Dedifferentiated amniotic fluid mesenchymal stem cell (primary cell): ENCODE measurements around the gene NOB1.
A peak's percentile ranks its signal among the peaks of the same experiment; 100 is the strongest.
"Not testable (repeated sequence)": the region's sequence is repeated elsewhere in the genome, so short reads cannot be mapped to it uniquely, and the experiment has no call there.

Source experiments
- DNase-seq: peaks from one replicate; pipeline ENCODE4 v3.0.0-alpha.2; 2016; ENCODE audit errors: extremely low spot score

NOB1 gene

GRCh38 chr16:69754469-69755310, at the start of gene NOB1:
Gene NOB1 (minus strand): TSS chr16:69754926. CDS start chr16:69754910, 16 bp downstream.
- peak; percentile 94 for DNase-seq

DNA sequence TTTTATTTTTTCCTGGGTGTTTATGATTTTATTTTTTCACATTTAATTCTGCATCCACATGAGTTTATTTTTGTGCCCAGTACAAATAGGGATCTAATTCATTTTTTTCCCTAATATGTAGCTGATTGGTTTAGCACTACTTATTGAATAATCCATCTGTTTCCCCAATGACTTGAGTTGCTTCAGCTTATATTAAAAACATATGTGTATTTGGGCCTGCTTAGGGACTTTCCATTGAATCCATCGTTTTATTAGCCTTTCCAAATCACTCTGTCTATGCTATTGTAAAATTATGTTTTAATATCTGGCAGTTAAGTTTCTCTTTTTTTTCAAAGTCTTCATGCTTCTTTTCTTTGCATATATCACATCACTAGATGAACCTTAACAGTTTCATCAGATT, 49.6 kb upstream of the NOB1 start:
- no peak for DNase-seq

GRCh38 chr16:69799611-69800031, 44.9 kb upstream of the NOB1 start:
- no peak for DNase-seq

DNA sequence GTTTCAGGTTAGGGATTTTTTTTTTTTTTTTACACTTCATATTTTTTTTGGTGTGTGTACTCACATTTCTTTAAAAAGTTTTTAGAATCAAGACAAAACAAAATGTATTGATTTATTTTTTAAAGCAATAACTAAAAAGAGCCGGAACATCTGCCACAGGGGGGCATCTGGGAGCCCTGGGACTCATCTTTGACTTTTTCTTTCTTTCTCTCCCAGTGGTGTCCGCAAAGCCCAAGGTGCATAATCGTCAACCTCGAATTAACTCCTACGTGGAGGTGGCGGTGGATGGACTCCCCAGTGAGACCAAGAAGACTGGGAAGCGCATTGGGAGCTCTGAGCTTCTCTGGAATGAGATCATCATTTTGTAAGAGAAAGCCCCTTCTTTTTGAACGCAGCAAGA, 43.7 kb upstream of the NOB1 start:
- no peak for DNase-seq

GRCh38 chr16:69796285-69797118, 41.8 kb upstream of the NOB1 start:
- peak; percentile 48 for DNase-seq

- no peak for DNase-seq
These were observed 39.8 kb upstream of the NOB1 start for GRCh38 chr16:69794486-69794885.

- no peak for DNase-seq
These were observed 38.8 kb upstream of the NOB1 start for GRCh38 chr16:69793526-69793925.

DNA sequence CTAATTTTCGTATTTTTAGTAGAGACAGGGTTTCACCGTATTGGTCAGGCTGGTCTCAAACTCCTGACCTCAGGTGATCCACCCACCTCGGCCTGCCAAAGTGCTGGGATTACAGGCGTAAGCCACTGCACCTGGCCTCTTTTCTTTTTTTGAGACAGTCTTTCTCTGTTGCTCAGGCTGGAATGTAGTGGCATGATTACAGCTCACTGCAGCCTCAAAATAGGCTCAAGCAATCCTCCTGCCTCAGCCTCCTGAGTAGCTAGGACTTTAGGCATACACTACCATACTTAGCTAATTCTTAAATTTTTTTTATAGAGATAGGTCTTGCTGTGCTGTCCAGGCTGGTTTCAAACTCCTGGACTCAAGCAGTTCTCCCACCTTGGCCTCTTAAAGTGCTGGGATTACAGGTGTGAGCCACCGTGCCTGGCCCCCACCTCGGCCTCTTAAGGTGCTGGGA, 36.7 kb upstream of the NOB1 start:
- not testable (repeated sequence) for DNase-seq

DNA sequence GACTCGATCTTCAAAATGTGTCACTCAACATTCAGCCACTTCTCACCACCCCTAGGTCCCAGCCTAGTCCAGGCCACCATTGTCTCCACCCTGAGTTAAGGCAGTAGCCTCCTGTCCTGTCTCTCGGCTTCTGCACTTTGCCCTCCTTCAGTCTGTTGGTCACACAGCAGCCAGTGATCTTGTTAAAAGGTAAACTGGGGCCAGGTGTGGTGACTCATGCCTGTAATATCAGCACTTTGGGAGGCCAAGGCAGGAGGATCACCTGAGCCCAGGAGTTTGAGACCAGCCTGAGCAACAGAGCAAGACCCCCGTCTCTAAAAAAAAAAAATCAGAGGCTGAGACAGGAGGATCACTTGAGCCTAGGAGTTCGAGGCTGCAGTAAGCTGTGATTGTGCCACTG, 33.2 kb upstream of the NOB1 start:
- DNase-seq, result no peak

DNA sequence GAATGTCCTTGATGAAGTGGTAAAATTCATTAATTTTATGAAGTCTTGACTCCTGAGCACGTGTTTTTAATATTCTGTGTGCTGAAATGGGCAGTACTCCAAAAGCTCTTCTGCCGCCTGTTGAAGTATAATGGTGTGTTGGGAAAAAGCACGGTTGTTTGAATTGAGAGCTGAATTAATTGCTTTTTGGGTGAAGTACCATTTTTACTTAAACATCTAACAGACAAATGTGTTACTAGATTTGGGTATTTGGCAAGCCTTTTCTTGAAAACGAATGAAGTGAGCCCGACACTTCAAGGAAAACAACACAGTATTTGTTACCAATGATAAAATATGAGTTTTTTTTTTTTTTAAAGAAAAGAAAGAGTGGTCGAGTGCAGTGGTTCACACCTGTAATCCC, 29.9 kb upstream of the NOB1 start:
- DNase-seq, result no peak

GRCh38 chr16:69781118-69781517, 26.4 kb upstream of the NOB1 start:
- DNase-seq, result no peak

GRCh38 chr16:69779724-69780123, 25.0 kb upstream of the NOB1 start:
- DNase-seq, result no peak

DNA sequence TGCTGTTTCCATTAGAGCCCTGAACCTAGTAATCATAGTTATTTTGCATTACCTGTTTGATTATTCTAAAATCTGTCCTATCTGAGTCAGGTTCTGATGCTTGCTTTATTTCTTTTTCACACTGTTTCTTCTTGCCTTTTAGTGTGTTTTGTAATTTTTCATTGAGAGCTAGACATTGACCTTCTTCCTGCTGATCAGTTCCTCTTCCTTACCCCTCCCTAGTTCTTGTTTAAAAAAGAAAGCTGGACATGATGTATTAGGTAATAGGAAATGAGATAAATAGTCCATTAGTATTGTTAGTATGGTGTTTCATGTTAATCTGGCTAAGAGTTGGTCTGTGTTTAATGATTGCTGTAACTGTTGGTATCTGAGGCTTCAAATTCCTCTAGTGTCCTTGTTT, 20.8 kb upstream of the NOB1 start:
- DNase-seq, result no peak

- no peak for DNase-seq
These were observed 18.7 kb upstream of the NOB1 start for GRCh38 chr16:69773260-69773947.

DNA sequence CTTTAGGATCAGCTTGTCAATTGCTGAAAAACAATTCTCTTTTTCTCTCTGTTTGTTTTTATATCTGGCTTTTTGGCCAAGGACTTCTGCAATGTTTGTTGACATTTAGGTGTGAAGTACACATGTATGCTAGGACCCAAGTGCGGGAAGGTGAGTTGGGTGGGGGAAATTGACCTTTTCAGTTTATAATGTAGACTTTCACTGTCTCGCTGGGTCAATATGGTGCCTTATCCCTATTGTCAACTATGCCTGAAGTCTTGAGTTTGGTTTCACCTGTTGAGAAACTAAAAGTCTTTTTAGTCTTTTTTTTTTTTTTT, 16.9 kb upstream of the NOB1 start:
- no peak for DNase-seq

GRCh38 chr16:69769404-69769803, 14.7 kb upstream of the NOB1 start:
- DNase-seq, result no peak

DNA sequence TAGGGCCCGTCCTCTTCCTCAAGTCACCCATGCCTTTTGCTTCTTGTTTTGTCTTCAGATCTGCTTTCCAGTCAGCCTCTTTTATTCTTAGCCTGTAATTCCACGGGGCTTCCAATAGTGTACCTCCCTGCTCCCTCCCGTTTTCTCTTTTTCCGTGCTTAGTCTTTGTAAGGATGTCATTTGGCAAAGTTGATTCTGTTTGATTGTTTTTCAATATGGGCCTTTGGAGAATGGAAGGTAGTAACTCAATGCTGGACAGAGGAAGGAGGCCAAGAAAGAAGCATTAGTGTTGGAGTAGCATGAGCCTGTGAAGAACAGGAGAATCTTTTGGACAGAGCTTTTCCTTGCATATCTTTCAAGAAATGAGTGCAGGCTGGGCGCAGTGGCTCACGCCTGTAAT, 13.9 kb upstream of the NOB1 start:
- no peak for DNase-seq

- DNase-seq, result no peak
These were observed 12.9 kb upstream of the NOB1 start for GRCh38 chr16:69767459-69768229.

DNA sequence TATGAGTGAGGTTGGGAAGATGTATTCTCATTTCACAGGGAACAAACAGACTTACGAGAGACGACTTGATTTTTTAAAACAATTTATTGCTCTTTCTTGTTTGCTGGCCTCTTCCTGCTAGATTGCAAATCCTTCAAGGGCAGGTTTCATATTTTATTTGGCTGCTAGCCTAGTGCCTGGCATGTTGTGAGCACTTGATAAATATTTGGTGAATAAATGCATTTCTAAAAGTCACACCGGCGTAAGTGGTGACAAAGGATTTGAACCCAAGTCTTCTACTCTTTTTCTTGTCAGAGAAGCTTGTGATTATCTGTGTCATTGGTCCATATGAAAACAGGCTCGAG, 8.8 kb upstream of the NOB1 start:
- no peak for DNase-seq

GRCh38 chr16:69762814-69763598, 8.3 kb upstream of the NOB1 start:
- DNase-seq, result peak; percentile 27
